EL (cell line): ENCODE results near the gene ENTPD5.
"Not testable (repeated sequence)": the region's sequence is repeated elsewhere in the genome, so short reads cannot be mapped to it uniquely, and the experiment has no call there.

Source experiments
- DNase-seq: peaks from one replicate; pipeline ENCODE4 v3.0.0-alpha.2; 2016

Gene ENTPD5

DNA sequence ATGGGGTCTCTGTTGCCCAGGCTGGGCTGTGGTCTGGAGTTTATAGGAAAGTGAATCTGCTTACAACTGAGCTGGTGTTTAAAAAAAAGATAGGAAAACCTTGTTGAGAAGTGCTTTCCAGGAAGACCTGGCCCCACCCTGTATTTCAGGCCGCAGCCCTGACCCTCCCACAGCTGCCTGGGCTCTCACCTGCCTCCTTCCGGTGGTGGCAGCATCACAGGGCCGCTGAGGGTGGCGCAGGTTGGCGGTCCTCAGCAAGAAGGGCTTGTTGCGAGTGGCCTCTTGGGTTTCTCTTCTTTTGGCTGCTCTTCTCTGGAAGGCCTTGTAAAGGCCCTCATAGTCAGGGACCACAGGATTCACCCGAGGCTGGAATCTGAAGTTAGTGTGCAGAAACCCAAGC, 76.9 kb downstream of the ENTPD5 start:
- no peak for DNase-seq

DNA sequence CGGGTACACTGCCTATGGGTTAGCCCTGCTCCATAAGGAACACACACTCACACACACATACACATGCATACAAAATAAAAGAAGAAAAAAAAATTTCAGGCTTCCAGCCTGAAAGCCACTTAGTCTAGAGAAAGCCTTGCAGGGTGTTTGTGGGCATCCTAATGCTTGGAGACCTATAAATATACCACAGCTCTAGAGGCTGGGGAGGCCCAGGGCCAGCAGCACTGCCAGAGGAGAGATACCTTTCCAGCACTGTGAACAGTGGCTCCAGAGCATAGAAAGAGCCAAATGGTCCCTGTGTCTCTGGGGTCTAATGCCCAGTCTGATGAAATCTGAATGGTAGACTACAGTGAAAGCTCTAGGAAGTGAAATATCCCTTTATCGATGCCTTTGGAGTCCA, 82.1 kb downstream of the ENTPD5 start:
- DNase-seq: no peak

DNA sequence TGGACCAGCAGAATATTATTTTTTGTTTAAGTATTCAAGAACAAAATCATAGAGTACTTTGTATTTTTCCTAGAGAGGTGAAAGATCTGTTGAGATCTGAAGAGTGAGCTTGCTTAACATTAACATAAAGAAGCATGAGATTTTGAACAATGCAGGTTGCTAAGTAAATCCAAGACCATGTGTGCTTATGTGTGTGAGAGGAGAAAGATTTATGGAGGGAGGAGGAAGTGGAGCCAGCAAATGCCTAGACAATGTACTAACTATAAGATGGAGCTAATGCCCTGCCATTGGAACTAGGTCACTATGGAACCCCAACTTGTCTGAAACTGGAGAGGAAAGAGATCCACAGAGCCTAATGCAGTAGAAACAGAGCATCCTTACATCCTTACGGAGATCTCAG, 82.5 kb downstream of the ENTPD5 start:
- DNase-seq: no peak

DNA sequence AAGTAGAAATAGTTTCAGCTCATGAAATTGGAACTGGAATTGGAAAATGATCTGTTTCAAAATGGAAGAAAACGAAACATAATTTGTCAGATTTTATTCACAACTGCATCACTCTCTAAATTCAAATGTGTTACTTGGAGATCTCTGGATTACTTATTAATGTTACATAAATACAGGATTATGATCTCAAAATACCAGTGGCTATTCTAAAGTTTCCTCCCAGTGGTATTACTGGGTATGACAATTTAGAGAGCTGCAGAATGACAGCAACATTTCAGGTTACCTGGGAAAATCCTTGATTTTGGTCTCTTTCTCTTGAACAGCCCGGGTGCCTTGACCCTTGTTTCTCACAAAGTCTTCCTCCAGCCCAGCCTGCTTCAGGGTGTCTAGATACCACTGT, 83.4 kb downstream of the ENTPD5 start:
- DNase-seq: no peak

DNA sequence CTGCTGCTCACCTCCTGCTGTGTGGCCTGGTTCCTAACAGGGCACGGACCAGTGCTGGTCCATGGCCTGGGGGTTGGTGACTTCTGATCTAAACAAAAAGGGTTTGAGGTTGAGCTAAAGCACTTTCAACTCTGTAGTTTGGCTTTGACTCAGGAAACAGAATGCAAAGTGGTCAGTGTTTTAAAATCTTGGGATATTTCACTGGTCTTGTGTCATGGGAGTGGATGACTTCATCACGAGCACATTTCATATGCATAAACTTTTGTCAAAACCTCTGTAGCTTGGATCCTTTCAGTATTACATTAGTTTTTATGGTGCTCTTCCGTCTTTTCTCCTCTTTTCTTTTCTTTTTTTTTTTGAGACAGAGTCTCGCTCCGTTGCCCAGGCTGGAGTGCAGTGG, 94.8 kb downstream of the ENTPD5 start:
- DNase-seq: no peak

- DNase-seq: not testable (repeated sequence)
Observed at GRCh38 chr14:73919457-73919856, 99.6 kb downstream of the ENTPD5 start.

GRCh38 chr14:73916324-73916723, 102.8 kb downstream of the ENTPD5 start:
- DNase-seq: no peak

DNA sequence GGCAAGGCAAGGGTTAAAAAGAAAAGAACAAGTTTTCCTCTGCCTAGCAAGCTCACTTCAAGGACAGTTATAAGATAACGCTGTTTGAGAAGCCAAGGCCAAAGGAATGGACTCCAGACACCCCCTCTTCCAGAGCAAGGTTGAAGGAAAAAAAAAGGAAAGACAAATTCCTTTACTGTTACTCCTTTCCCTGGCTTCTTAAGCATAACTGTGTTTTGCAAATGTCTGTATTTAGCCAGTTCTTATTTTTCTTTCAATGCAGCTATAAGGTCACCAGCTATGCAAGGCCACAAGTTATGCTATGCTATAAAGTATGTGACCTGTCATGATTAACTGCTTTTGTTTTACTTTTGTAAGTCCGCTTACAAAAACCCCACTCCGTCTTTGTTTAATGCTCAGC, 105.8 kb downstream of the ENTPD5 start:
- DNase-seq: no peak

- no peak for DNase-seq
Observed at GRCh38 chr14:73909681-73910080, 109.4 kb downstream of the ENTPD5 start.
